ENCODE data around the gene RABGAP1L. TPM values are rescaled to one million over a fixed set of nuclear protein-coding genes. Genes with fewer than 3 reads are reported as not detected.

The RABGAP1L gene
- total RNA-seq, 1 donor from 2014 or later: 30.2 TPM

DNA sequence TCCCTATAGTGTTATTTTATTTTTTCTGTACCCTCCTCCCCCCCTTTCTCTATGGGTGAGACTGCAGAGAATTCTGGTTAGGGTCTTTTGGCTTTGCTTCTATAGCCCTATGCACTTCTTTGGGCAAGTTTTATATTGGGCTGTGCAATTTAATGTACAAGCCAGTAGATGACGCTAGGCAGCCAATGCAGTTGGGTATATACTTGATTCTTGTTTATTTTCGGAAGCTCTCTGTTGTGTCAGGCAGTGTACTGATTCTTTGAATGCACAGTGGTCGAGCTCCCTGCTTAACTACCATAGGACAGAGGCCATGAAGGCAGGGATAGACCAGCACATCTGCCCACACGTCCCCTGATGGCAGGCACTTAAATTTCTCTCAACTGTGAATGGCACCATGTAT is 254.3 kb downstream of the RABGAP1L start:
- H3K27ac Mint-ChIP-seq (ENCODE audit: unreplicated experiment): no peak overlapping the region
- TF ChIP-seq, protein P1, sequence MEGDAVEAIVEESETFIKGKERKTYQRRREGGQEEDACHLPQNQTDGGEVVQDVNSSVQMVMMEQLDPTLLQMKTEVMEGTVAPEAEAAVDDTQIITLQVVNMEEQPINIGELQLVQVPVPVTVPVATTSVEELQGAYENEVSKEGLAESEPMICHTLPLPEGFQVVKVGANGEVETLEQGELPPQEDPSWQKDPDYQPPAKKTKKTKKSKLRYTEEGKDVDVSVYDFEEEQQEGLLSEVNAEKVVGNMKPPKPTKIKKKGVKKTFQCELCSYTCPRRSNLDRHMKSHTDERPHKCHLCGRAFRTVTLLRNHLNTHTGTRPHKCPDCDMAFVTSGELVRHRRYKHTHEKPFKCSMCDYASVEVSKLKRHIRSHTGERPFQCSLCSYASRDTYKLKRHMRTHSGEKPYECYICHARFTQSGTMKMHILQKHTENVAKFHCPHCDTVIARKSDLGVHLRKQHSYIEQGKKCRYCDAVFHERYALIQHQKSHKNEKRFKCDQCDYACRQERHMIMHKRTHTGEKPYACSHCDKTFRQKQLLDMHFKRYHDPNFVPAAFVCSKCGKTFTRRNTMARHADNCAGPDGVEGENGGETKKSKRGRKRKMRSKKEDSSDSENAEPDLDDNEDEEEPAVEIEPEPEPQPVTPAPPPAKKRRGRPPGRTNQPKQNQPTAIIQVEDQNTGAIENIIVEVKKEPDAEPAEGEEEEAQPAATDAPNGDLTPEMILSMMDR (IDR thresholded peaks at IDR 0.05; ENCODE audit: unreplicated experiment): peak; percentile 18
- H3K4me1 Mint-ChIP-seq (ENCODE audit: unreplicated experiment): no peaks in the 10 kb centered on the region
- H3K9me3 Mint-ChIP-seq (ENCODE audit: unreplicated experiment): no peaks in the 10 kb centered on the region
- DNase-seq (ENCODE audit: low spot score): peak; percentile 4
- H3K4me3 Mint-ChIP-seq (ENCODE audit: unreplicated experiment): no peak overlapping the region
- no peaks in the 10 kb centered on the region for H3K36me3 Mint-ChIP-seq (ENCODE audit: low read depth, unreplicated experiment)
- H3K27me3 Mint-ChIP-seq (ENCODE audit: unreplicated experiment): peaks cover under 1% of the 10 kb centered on the region

- no peak for DNase-seq (ENCODE audit: low spot score)
- H3K4me1 Mint-ChIP-seq (ENCODE audit: unreplicated experiment): no peaks in the 10 kb centered on the region
- no peak overlapping the region for H3K27ac Mint-ChIP-seq (ENCODE audit: unreplicated experiment)
- H3K4me3 Mint-ChIP-seq (ENCODE audit: unreplicated experiment): no peak overlapping the region
- no peaks in the 10 kb centered on the region for H3K36me3 Mint-ChIP-seq (ENCODE audit: low read depth, unreplicated experiment)
- H3K9me3 Mint-ChIP-seq (ENCODE audit: unreplicated experiment): no peaks in the 10 kb centered on the region
- peaks cover 2% of the 10 kb centered on the region for H3K27me3 Mint-ChIP-seq (ENCODE audit: unreplicated experiment)
- TF ChIP-seq, protein P1 (IDR thresholded peaks at IDR 0.05; ENCODE audit: unreplicated experiment): no peak
Observed at GRCh38 chr1:174414203-174414602, 254.9 kb downstream of the RABGAP1L start.

DNA sequence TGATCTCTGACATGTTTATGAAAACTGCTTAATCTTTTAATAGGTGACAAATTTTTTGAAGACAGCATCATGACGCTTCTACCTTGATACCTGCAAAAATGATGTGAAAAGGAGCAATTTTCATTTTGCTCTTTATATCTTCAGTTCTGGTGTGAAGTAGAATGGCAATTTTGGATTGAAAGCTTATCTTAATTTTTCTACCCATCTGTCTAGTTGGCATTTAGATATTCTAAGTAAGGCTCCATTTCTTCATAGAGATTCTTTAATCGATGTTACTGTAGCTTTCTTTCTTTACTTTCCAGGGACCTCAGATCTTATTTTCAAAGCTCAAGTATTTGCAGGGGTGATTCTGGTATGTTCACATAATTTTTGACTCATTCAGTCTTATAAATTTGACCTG is 256.2 kb downstream of the RABGAP1L start:
- no peaks in the 10 kb centered on the region for H3K4me1 Mint-ChIP-seq (ENCODE audit: unreplicated experiment)
- H3K27me3 Mint-ChIP-seq (ENCODE audit: unreplicated experiment): peaks cover 2% of the 10 kb centered on the region
- H3K4me3 Mint-ChIP-seq (ENCODE audit: unreplicated experiment): no peak overlapping the region

DNA sequence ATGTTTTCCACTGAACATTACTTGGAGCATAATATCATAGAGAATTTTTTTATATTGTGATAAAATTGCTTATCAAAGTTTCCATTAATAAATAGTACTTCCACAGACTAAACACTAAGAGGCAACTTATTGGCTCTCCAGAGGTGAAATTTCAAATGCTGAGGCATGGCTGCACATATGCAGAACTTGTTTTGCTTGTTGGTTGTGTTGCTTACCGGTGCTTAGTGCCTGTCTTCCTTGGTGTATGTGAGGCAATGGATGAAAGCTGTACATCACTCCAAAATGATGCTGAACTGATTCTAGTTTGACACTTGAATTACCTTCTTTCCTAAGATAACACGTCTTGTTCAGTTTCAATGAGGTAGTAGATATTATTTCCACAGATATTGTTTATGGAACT is 258.6 kb downstream of the RABGAP1L start:
- H3K9me3 Mint-ChIP-seq (ENCODE audit: unreplicated experiment): no peaks in the 10 kb centered on the region
- DNase-seq (ENCODE audit: low spot score): no peak
- TF ChIP-seq, protein P1 (IDR thresholded peaks at IDR 0.05; ENCODE audit: unreplicated experiment): no peak
- no peaks in the 10 kb centered on the region for H3K36me3 Mint-ChIP-seq (ENCODE audit: low read depth, unreplicated experiment)
- H3K4me1 Mint-ChIP-seq (ENCODE audit: unreplicated experiment): no peaks in the 10 kb centered on the region
- no peak overlapping the region for H3K4me3 Mint-ChIP-seq (ENCODE audit: unreplicated experiment)
- H3K27ac Mint-ChIP-seq (ENCODE audit: unreplicated experiment): no peak overlapping the region
- H3K27me3 Mint-ChIP-seq (ENCODE audit: unreplicated experiment): peaks cover 2% of the 10 kb centered on the region

More for the DNA sequence above, 256.2 kb downstream of the RABGAP1L start:
- DNase-seq (ENCODE audit: low spot score): no peak
- Mint-ChIP-seq H3K36me3 (ENCODE audit: low read depth, unreplicated experiment) (no peaks in the 10 kb centered on the region), H3K27ac (ENCODE audit: unreplicated experiment) (no peak overlapping the region), H3K9me3 (ENCODE audit: unreplicated experiment) (no peaks in the 10 kb centered on the region)
- TF ChIP-seq, protein P1 (IDR thresholded peaks at IDR 0.05; ENCODE audit: unreplicated experiment): no peak

DNA sequence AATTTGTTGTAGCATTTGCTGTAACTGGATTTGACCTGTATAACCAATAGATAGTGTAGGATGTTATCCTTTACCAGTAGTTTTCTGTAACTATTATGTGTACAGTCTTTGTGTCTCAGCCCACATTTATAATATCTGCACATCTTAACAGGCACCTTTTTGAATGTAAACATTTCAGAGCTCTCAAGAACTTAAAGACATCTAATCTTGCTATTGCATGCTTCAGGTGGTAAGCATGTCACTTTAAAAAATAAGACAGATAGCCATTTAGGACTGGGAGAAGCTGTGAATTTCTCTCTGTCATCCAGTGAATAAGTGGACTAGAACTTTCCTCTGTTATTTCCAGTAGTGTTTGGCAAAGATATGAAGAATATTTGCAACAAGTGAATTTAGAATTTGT is 265.8 kb downstream of the RABGAP1L start:
- Mint-ChIP-seq H3K27me3 (ENCODE audit: unreplicated experiment) (no peaks in the 10 kb centered on the region), H3K9me3 (ENCODE audit: unreplicated experiment) (no peaks in the 10 kb centered on the region), H3K4me1 (ENCODE audit: unreplicated experiment) (no peaks in the 10 kb centered on the region), H3K27ac (ENCODE audit: unreplicated experiment) (no peak overlapping the region), H3K4me3 (ENCODE audit: unreplicated experiment) (no peak overlapping the region), H3K36me3 (ENCODE audit: low read depth, unreplicated experiment) (no peaks in the 10 kb centered on the region)
- DNase-seq (ENCODE audit: low spot score): no peak
- TF ChIP-seq, protein P1 (IDR thresholded peaks at IDR 0.05; ENCODE audit: unreplicated experiment): no peak

Data from endothelial cell (in vitro differentiated cells).